HCT116 (cell line): Measurements from ENCODE around the gene AATF. TPM values are rescaled to one million over a fixed set of nuclear protein-coding genes. Genes with fewer than 3 reads are reported as not detected.

Source experiments
- ATAC-seq: fragments of 200-7000 bp; cut with Tn5 transposase; 2 replicates; pipeline ENCODE4 v1.9.1; 2020; ENCODE audit warnings: mild to moderate bottlenecking, moderate library complexity
- BruUV-seq: library from RNA; stranded (reverse); fragments of 400-500 nt; replicated peaks from 2 replicates; lab custom pipeline; 2021; lab: Mats Ljungman, UMichigan
- CTCF ChIA-PET: fragments of 300-600 bp; sonication (Branson Sonifier 250); formaldehyde crosslinking; loops from one replicate; lab custom pipeline; 2021; ENCODE audit warnings: antibody characterized with exemption; lab: Charles Lee
- POLR2A ChIA-PET: fragments of 300-600, 350-600 bp; sonication (Branson Sonifier 250); formaldehyde crosslinking; loops from one replicate; lab custom pipeline; 2021; ENCODE audit warnings: antibody characterized with exemption; lab: Charles Lee
- RAD21 ChIA-PET, 2 experiments: fragments of 300-600 bp; sonication (Branson Sonifier 250); formaldehyde crosslinking; loops; one replicate each; lab custom pipeline; 2023; ENCODE audit warnings: low total read pairs in 2 of 2; ENCODE audit not compliant: uncharacterized antibody in 2 of 2, unreplicated experiment in 2 of 2, low non-redundant PET in 1 of 2; lab: Charles Lee
- DNase-seq: peaks from one replicate; pipeline ENCODE4 v3.0.0-alpha.2; 2010; ENCODE audit warnings: low read depth, low spot score
- H2AFZ ChIP-seq: fragments of 200-600 bp; shearing (Covaris generic), sonication (generic); 2 replicates; pipeline ENCODE4 v1.6.1; 2017; ENCODE audit warnings: low read depth, mixed run types, mixed read lengths, antibody characterized with exemption, low read length; ENCODE audit not compliant: poor library complexity, severe bottlenecking
- H3K27ac ChIP-seq: 2 replicates; pipeline ENCODE4 v1.5.1; 2012; ENCODE audit warnings: low read depth, low read length
- H3K27me3 ChIP-seq: fragments of 200-600 bp; sonication (generic); 2 replicates; pipeline ENCODE4 v1.6.1; 2016; ENCODE audit warnings: mixed run types, low read length, mixed read lengths; ENCODE audit not compliant: insufficient read depth
- H3K36me3 ChIP-seq, 2 experiments: fragments of 200-500 bp in 1 of 2; fragments of 200-600 bp in 1 of 2; sonication (Bioruptor generic) in 1 of 2; sonication (generic) in 1 of 2; 2 replicates each; pipeline versions ENCODE4 v1.5.1 to v1.6.1; 2014 to 2016; ENCODE audit warnings: low read length in 2 of 2, inconsistent platforms in 1 of 2, mixed read lengths in 1 of 2, mixed run types in 1 of 2; ENCODE audit not compliant: insufficient read depth in 2 of 2, control insufficient read depth in 1 of 2
- H3K4me1 ChIP-seq, 2 experiments: fragments of 200-600 bp in 1 of 2; sonication (generic) in 1 of 2; 2 replicates each; pipeline versions ENCODE4 v1.5.1 to v1.6.1; 2012 to 2017; ENCODE audit warnings: low read length in 2 of 2, inconsistent platforms in 1 of 2, mild to moderate bottlenecking in 1 of 2, mixed read lengths in 1 of 2, mixed run types in 1 of 2, moderate library complexity in 1 of 2; ENCODE audit not compliant: insufficient read depth in 2 of 2, control insufficient read depth in 1 of 2
- H3K4me2 ChIP-seq: fragments of 200-600 bp; sonication (generic); 2 replicates; pipeline ENCODE4 v1.6.1; 2017; ENCODE audit warnings: mixed run types, low read length, mixed read lengths
- H3K4me3 ChIP-seq, 2 experiments: fragments of 200-600 bp in 1 of 2; sonication (generic) in 1 of 2; replicated peaks in 1 of 2; 2 replicates each; pipeline ENCODE4 v1.5.1; 2011 to 2016; ENCODE audit warnings: low read length in 2 of 2, control low read depth in 1 of 2, low read depth in 1 of 2, mild to moderate bottlenecking in 1 of 2, mixed read lengths in 1 of 2, mixed run types in 1 of 2
- H3K79me2 ChIP-seq: fragments of 200-600 bp; sonication (generic); 2 replicates; pipeline ENCODE4 v1.6.1; 2017; ENCODE audit warnings: mild to moderate bottlenecking, mixed run types, low read length, moderate library complexity, mixed read lengths; ENCODE audit not compliant: insufficient read depth
- H3K9ac ChIP-seq: fragments of 200-600 bp; sonication (generic); 2 replicates; pipeline ENCODE4 v1.6.1; 2016; ENCODE audit warnings: low read length, mixed read lengths
- H3K9me2 ChIP-seq: fragments of 200-600 bp; sonication (generic), shearing (Covaris generic); 2 replicates; pipeline ENCODE4 v1.6.1; 2017; ENCODE audit warnings: mixed run types, mild to moderate bottlenecking, moderate library complexity; ENCODE audit not compliant: insufficient read depth
- H3K9me3 ChIP-seq, 2 experiments: fragments of 200-500 bp in 1 of 2; fragments of 200-600 bp in 1 of 2; sonication (Bioruptor generic) in 1 of 2; sonication (generic) in 1 of 2; 2 replicates each; pipeline ENCODE4 v1.6.1; 2014 to 2017; ENCODE audit warnings: low read length in 2 of 2, mixed read lengths in 2 of 2, inconsistent platforms in 1 of 2, low read depth in 1 of 2, mild to moderate bottlenecking in 1 of 2, mixed run types in 1 of 2, moderate library complexity in 1 of 2; ENCODE audit not compliant: control insufficient read depth in 1 of 2, insufficient read depth in 1 of 2
- H4K20me1 ChIP-seq: fragments of 200-600 bp; sonication (generic), shearing (Covaris generic); 2 replicates; pipeline ENCODE4 v1.6.1; 2017; ENCODE audit warnings: mixed run types, mild to moderate bottlenecking, moderate library complexity; ENCODE audit not compliant: insufficient read depth
- CEBPB ChIP-seq: IDR thresholded peaks from 2 replicates; pipeline ENCODE4 v1.6.1; 2012; ENCODE audit warnings: low read depth
- FOSL1 ChIP-seq: IDR thresholded peaks from 2 replicates; pipeline ENCODE4 v1.6.1; 2012; ENCODE audit warnings: low read depth
- JUND ChIP-seq: IDR thresholded peaks from 2 replicates; pipeline ENCODE4 v1.6.1; 2012
- POLR2A ChIP-seq: IDR thresholded peaks from 2 replicates; pipeline ENCODE4 v1.7.0; 2011; ENCODE audit warnings: borderline replicate concordance; ENCODE audit not compliant: insufficient read depth, insufficient read length; ENCODE audit errors: extremely low read depth
- POLR2AphosphoS5 ChIP-seq: IDR thresholded peaks from 2 replicates; pipeline ENCODE4 v1.6.1; 2011; ENCODE audit warnings: mild to moderate bottlenecking, low read depth, low read length, moderate library complexity
- RAD21 ChIP-seq: IDR thresholded peaks from 2 replicates; pipeline ENCODE4 v1.6.1; 2012; ENCODE audit warnings: low read depth, mild to moderate bottlenecking
- SIN3A ChIP-seq: IDR thresholded peaks from 2 replicates; pipeline ENCODE4 v1.6.1; 2012; ENCODE audit warnings: low read depth
- SP1 ChIP-seq: IDR thresholded peaks from 2 replicates; pipeline ENCODE4 v1.6.1; 2012; ENCODE audit warnings: low read depth
- SRF ChIP-seq: IDR thresholded peaks from 2 replicates; pipeline ENCODE4 v1.6.1; 2012; ENCODE audit warnings: low read depth
- TCF7L2 ChIP-seq: IDR thresholded peaks from 2 replicates; pipeline ENCODE4 v1.7.0; 2011; ENCODE audit warnings: borderline replicate concordance, inconsistent platforms; ENCODE audit not compliant: insufficient read depth, insufficient read length; ENCODE audit errors: extremely low read depth
- YY1 ChIP-seq: IDR thresholded peaks from 2 replicates; pipeline ENCODE4 v1.6.1; 2011; ENCODE audit warnings: low read length, low read depth, moderate library complexity, mild to moderate bottlenecking; ENCODE audit not compliant: insufficient replicate concordance; ENCODE audit errors: extremely low read depth
- ZNF274 ChIP-seq: fragments of 200-500 bp; sonication (Bioruptor generic); IDR thresholded peaks from 2 replicates; pipeline ENCODE4 v1.6.1; 2014; ENCODE audit warnings: mild to moderate bottlenecking, low read depth, low read length, inconsistent platforms
- intact Hi-C: fragments of 100-400 bp; cut with micrococcal nuclease; formaldehyde crosslinking; loops from 2 replicates; pipeline ENCODE4 v1.10.0; 2022
- total RNA-seq: library from RNA; stranded (reverse); gene quantifications from one replicate; pipeline ENCODE4 v1.2.1, GENCODE V29; 2021; ENCODE audit not compliant: unreplicated experiment
- TF ChIP-seq, protein P1 (sequence below), 3 experiments: fragments of 200-600 bp in 1 of 3; sonication (generic) in 1 of 3; IDR thresholded peaks in 2 of 3; conservative IDR thresholded peaks in 1 of 3; 2 replicates each; pipeline ENCODE4 v1.5.1; 2012 to 2017; ENCODE audit warnings: low read depth in 2 of 3, low read length in 2 of 3, antibody characterized with exemption in 1 of 3, borderline replicate concordance in 1 of 3, control low read depth in 1 of 3, mild to moderate bottlenecking in 1 of 3, mixed read lengths in 1 of 3, mixed run types in 1 of 3, moderate library complexity in 1 of 3; ENCODE audit not compliant: insufficient read depth in 1 of 3
- TF ChIP-seq, protein P2 (sequence below): IDR thresholded peaks from 2 replicates; pipeline ENCODE4 v1.6.1; 2012
- TF ChIP-seq, protein P3 (sequence below): IDR thresholded peaks from 2 replicates; pipeline ENCODE4 v1.6.1; 2011; ENCODE audit warnings: mild to moderate bottlenecking, low read length, moderate library complexity; ENCODE audit not compliant: insufficient replicate concordance; ENCODE audit errors: extremely low read depth

AATF gene
- total RNA-seq, 1 experiment from 2014 or later: 105 TPM

DNA sequence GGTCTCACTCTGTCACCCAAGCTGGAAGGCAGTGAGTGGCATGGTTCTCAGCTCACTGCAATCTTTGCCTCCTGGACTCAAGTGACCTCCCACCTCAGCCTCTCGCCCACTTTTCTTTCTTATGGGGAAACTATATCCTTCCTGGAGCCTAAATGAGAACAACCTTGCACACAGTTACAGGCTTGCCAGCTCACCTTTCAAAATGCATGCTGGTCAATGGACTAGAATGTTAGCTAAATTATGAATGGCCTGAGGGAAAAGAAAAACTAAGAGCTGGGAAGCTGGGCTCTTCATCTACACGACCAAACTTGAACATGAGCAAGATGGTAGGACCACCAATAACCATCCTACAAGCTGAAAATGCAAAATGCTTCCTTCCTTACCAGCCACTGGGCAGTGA is 22.1 kb upstream of the AATF start:
- Histone ChIP-seq H3K79me2 (no peaks in the 10 kb centered on the region), H3K27ac (no peak overlapping the region), H4K20me1 (no peaks in the 10 kb centered on the region), H3K9me2 (no peaks in the 10 kb centered on the region), H3K4me2 (no peak overlapping the region), H3K9me3 (no peaks in the 10 kb centered on the region), H3K27me3 (no peaks in the 10 kb centered on the region), H3K4me1 (peaks cover 25 to 28% of the 10 kb centered on the region in 2 experiments), H2AFZ (no peak overlapping the region), H3K9ac (no peak overlapping the region), H3K4me3 (no peak overlapping the region)
- ChIA-PET RAD21 (no interaction called here), CTCF (no interaction called here), POLR2A (no interaction called here)
- BruUV-seq: no TSS peak
- no peak for DNase-seq
- intact Hi-C loops: no loop called here
- TF ChIP-seq CEBPB (no peak), FOSL1 (no peak)
- TF ChIP-seq, all 23 proteins: peak for 0
- no peak for ATAC-seq
- H3K36me3 ChIP-seq: no peaks in the 10 kb centered on the region

GRCh38 chr17:36928471-36929345 is 20.0 kb upstream of the AATF start:
- H3K36me3 ChIP-seq: no peaks in the 10 kb centered on the region
- no peak overlapping the region for H3K27ac ChIP-seq
- H3K9me3 ChIP-seq: no peaks in the 10 kb centered on the region
- peaks cover 6 to 8% of the 10 kb centered on the region in 2 experiments for H3K4me1 ChIP-seq
- H4K20me1 ChIP-seq: no peaks in the 10 kb centered on the region
- H3K4me3 ChIP-seq: no peak overlapping the region
- intact Hi-C loops: no loop called here
- H3K27me3 ChIP-seq: no peaks in the 10 kb centered on the region
- ATAC-seq (no peak), DNase-seq (no peak)
- no peaks in the 10 kb centered on the region for H3K9me2 ChIP-seq
- RAD21 ChIA-PET: no interaction called here
- no TSS peak for BruUV-seq
- POLR2A ChIA-PET: no interaction called here
- CTCF ChIA-PET: no interaction called here
- H3K4me2 ChIP-seq: no peak overlapping the region
- no peaks in the 10 kb centered on the region for H3K79me2 ChIP-seq
- no peak overlapping the region for H2AFZ ChIP-seq
- H3K9ac ChIP-seq: no peak overlapping the region
- TF ChIP-seq TCF7L2: no peak
- TF ChIP-seq, protein P1, sequence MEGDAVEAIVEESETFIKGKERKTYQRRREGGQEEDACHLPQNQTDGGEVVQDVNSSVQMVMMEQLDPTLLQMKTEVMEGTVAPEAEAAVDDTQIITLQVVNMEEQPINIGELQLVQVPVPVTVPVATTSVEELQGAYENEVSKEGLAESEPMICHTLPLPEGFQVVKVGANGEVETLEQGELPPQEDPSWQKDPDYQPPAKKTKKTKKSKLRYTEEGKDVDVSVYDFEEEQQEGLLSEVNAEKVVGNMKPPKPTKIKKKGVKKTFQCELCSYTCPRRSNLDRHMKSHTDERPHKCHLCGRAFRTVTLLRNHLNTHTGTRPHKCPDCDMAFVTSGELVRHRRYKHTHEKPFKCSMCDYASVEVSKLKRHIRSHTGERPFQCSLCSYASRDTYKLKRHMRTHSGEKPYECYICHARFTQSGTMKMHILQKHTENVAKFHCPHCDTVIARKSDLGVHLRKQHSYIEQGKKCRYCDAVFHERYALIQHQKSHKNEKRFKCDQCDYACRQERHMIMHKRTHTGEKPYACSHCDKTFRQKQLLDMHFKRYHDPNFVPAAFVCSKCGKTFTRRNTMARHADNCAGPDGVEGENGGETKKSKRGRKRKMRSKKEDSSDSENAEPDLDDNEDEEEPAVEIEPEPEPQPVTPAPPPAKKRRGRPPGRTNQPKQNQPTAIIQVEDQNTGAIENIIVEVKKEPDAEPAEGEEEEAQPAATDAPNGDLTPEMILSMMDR (IDR thresholded peaks at IDR 0.05 in 2 of 3, conservative IDR thresholded peaks at IDR 0.05 in 1 of 3; ENCODE audit: borderline replicate concordance in 1 of 3, insufficient read depth in 1 of 3, low read depth in 2 of 3, low read length in 2 of 3): no peak
- TF ChIP-seq, protein P2, sequence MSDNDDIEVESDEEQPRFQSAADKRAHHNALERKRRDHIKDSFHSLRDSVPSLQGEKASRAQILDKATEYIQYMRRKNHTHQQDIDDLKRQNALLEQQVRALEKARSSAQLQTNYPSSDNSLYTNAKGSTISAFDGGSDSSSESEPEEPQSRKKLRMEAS: no peak
- TF ChIP-seq CEBPB: no peak
- TF ChIP-seq YY1: no peak
- no peak for TF ChIP-seq POLR2A
- no peak for TF ChIP-seq SIN3A
- TF ChIP-seq POLR2AphosphoS5: no peak
- no peak for TF ChIP-seq RAD21
- TF ChIP-seq SP1: no peak
- TF ChIP-seq SRF: no peak
- TF ChIP-seq ZNF274: no peak
- TF ChIP-seq, protein P3, sequence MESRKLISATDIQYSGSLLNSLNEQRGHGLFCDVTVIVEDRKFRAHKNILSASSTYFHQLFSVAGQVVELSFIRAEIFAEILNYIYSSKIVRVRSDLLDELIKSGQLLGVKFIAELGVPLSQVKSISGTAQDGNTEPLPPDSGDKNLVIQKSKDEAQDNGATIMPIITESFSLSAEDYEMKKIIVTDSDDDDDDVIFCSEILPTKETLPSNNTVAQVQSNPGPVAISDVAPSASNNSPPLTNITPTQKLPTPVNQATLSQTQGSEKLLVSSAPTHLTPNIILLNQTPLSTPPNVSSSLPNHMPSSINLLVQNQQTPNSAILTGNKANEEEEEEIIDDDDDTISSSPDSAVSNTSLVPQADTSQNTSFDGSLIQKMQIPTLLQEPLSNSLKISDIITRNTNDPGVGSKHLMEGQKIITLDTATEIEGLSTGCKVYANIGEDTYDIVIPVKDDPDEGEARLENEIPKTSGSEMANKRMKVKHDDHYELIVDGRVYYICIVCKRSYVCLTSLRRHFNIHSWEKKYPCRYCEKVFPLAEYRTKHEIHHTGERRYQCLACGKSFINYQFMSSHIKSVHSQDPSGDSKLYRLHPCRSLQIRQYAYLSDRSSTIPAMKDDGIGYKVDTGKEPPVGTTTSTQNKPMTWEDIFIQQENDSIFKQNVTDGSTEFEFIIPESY: no peak
- TF ChIP-seq JUND: no peak
